ENCODE results near the gene MAS1. TPM values are rescaled to one million over a fixed set of nuclear protein-coding genes. Genes with fewer than 3 reads are reported as not detected.

The MAS1 gene
- total and polyA plus RNA-seq, 4 donors, result under 0.01 TPM; not detected in 3

GRCh38 chr6:159860482-159860881 lies 30.3 kb upstream of the MAS1 start:
- no peak overlapping the region for H3K4me3 ChIP-seq (ENCODE audit: low read depth in 1 of 3, low read length in 3 of 3)
- 100% methylated on average over 1 of the region's 1 CpG for WGBS
- TF ChIP-seq TAF1 (conservative IDR thresholded peaks at IDR 0.05) (no peak), HNF4G (IDR thresholded peaks at IDR 0.05) (no peak), REST (IDR thresholded peaks at IDR 0.05) (no peak), RAD21 (IDR thresholded peaks at IDR 0.05) (no peak), NR2F2 (IDR thresholded peaks at IDR 0.05) (no peak), JUND (IDR thresholded peaks at IDR 0.05) (no peak), HNF4A (conservative IDR thresholded peaks at IDR 0.05) (no peak), EGR1 (IDR thresholded peaks at IDR 0.05; ENCODE audit: low read depth in 2 of 2) (no peak), YY1 (IDR thresholded peaks at IDR 0.05) (no peak), ZBTB33 (IDR thresholded peaks at IDR 0.05) (no peak), MAX (IDR thresholded peaks at IDR 0.05) (no peak), RXRA (IDR thresholded peaks at IDR 0.05) (no peak), CTCF (IDR thresholded peaks at IDR 0.05; ENCODE audit: low read depth, low read length, missing input control) (no peak), GABPA (IDR thresholded peaks at IDR 0.05 in 1 of 2, conservative IDR thresholded peaks at IDR 0.05 in 1 of 2) (no peak), ATF3 (IDR thresholded peaks at IDR 0.05) (no peak), FOXA1 (IDR thresholded peaks at IDR 0.05) (no peak), FOXA2 (IDR thresholded peaks at IDR 0.05) (no peak), SP1 (IDR thresholded peaks at IDR 0.05) (no peak)
- no peaks in the 10 kb centered on the region for H3K9me3 ChIP-seq (ENCODE audit: control insufficient read depth in 4 of 4, low read length in 3 of 4)
- no peak overlapping the region for H3K9ac ChIP-seq (ENCODE audit: low read depth in 1 of 2, low read length in 2 of 2)
- no peaks in the 10 kb centered on the region for H3K27me3 ChIP-seq (ENCODE audit: control insufficient read depth in 4 of 4, insufficient read depth in 4 of 4, low read length in 3 of 4)
- H3K36me3 ChIP-seq (ENCODE audit: control insufficient read depth in 4 of 4, insufficient read depth in 3 of 4, low read depth in 1 of 4, low read length in 3 of 4), result no peaks in the 10 kb centered on the region
- no peak overlapping the region for H3K27ac ChIP-seq (ENCODE audit: low read depth in 1 of 2, low read length in 2 of 2)
- no peak for DNase-seq (ENCODE audit: low spot score)
- no peaks in the 10 kb centered on the region for H3K4me1 ChIP-seq (ENCODE audit: control insufficient read depth in 4 of 4, insufficient read depth in 4 of 4, low read length in 3 of 4)

Measured in liver (tissue), 9 donors.